ENCODE results near the gene LPCAT1.

DNA sequence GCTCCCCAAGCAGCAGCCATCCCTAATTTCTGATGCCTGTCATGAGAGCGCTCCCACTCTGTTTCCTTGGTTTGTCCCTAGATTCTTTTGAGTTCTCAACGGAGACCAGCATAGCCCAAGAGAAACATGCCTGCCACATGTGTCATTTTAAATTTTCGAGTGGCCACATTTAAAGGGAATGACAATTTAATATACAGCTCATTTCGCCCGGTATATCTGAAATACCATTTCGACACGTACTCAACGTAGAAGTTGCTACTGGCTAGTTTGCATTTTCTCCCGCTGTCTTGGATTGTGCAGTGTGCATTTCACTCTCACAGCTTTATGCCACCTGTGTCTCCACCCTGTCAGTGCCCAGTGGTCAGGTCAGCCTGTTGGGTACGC, 21.0 kb downstream of the LPCAT1 start:
- TF ChIP-seq, protein P1, sequence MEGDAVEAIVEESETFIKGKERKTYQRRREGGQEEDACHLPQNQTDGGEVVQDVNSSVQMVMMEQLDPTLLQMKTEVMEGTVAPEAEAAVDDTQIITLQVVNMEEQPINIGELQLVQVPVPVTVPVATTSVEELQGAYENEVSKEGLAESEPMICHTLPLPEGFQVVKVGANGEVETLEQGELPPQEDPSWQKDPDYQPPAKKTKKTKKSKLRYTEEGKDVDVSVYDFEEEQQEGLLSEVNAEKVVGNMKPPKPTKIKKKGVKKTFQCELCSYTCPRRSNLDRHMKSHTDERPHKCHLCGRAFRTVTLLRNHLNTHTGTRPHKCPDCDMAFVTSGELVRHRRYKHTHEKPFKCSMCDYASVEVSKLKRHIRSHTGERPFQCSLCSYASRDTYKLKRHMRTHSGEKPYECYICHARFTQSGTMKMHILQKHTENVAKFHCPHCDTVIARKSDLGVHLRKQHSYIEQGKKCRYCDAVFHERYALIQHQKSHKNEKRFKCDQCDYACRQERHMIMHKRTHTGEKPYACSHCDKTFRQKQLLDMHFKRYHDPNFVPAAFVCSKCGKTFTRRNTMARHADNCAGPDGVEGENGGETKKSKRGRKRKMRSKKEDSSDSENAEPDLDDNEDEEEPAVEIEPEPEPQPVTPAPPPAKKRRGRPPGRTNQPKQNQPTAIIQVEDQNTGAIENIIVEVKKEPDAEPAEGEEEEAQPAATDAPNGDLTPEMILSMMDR (IDR thresholded peaks at IDR 0.05; ENCODE audit: low read depth, low read length, poor library complexity, severe bottlenecking), result no peak
- no peak for TF ChIP-seq EZH2phosphoT487 (IDR thresholded peaks at IDR 0.05; ENCODE audit: borderline replicate concordance, low read length)
